NT2/D1 (cell line): ENCODE data around the gene ITPK1.

ENCODE experiments used
- DNase-seq: peaks from one replicate; pipeline ENCODE4 v3.0.0-alpha.2; 2011; ENCODE audit warnings: low read depth, low spot score
- H3K27me3 ChIP-seq: 2 replicates; pipeline ENCODE4 v1.6.0; 2011; ENCODE audit warnings: mild to moderate bottlenecking; ENCODE audit not compliant: insufficient read length, insufficient read depth
- H3K36me3 ChIP-seq: 2 replicates; pipeline ENCODE4 v1.6.1; 2011; ENCODE audit warnings: mild to moderate bottlenecking, low read length, mixed read lengths; ENCODE audit not compliant: insufficient read depth, insufficient read length
- H3K4me1 ChIP-seq: 2 replicates; pipeline ENCODE4 v1.5.1; 2011; ENCODE audit not compliant: insufficient read depth, insufficient read length
- H3K4me3 ChIP-seq: 2 replicates; pipeline ENCODE4 v1.5.1; 2011; ENCODE audit warnings: low read depth; ENCODE audit not compliant: insufficient read length
- H3K9ac ChIP-seq: 2 replicates; pipeline ENCODE4 v1.6.0; 2011; ENCODE audit warnings: low read depth; ENCODE audit not compliant: insufficient read length
- H3K9me3 ChIP-seq: 2 replicates; pipeline ENCODE4 v1.5.1; 2011; ENCODE audit warnings: mild to moderate bottlenecking, low read length; ENCODE audit not compliant: insufficient read depth
- SUZ12 ChIP-seq: IDR thresholded peaks from 2 replicates; pipeline ENCODE4 v1.6.1; 2011; ENCODE audit not compliant: insufficient read length, insufficient read depth; ENCODE audit errors: extremely low read depth
- YY1 ChIP-seq: IDR thresholded peaks from 2 replicates; pipeline ENCODE4 v1.6.1; 2011; ENCODE audit not compliant: insufficient read length, insufficient read depth
- ZNF274 ChIP-seq: IDR thresholded peaks from 2 replicates; pipeline ENCODE4 v1.6.1; 2011; ENCODE audit warnings: mild to moderate bottlenecking, low read depth, low read length

Gene ITPK1

DNA sequence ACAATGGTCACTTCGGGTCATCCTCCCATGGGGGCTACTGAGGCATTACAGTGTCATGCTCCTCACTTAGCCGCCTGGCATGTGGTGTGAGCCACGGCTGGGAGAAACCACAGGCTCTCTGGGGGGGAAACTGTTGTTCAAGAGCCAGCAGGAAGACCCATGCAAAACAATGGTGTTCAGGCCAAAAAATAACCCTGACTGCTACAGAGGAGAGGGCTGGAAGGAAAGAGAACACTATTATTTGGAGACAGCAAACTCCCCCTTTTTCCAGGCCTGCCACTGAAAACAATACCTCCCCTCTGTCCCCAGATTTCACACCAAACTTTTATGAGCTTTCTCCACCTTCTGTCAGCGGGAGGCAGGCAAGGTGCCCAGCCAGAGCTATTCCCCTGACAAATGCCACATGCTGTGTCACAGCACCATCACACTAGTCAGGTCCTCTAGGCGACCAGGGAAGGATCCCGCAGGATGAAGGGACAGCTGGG is 109.1 kb downstream of the ITPK1 start:
- TF ChIP-seq ZNF274 (no peak), SUZ12 (no peak), YY1 (no peak)
- Histone ChIP-seq H3K36me3 (no peaks in the 10 kb centered on the region), H3K4me1 (peaks cover 9% of the 10 kb centered on the region), H3K9ac (no peak overlapping the region), H3K9me3 (no peaks in the 10 kb centered on the region; the same call in 1 of the 2 replicates), H3K4me3 (no peak overlapping the region), H3K27me3 (no peaks in the 10 kb centered on the region)
- no peak for DNase-seq

DNA sequence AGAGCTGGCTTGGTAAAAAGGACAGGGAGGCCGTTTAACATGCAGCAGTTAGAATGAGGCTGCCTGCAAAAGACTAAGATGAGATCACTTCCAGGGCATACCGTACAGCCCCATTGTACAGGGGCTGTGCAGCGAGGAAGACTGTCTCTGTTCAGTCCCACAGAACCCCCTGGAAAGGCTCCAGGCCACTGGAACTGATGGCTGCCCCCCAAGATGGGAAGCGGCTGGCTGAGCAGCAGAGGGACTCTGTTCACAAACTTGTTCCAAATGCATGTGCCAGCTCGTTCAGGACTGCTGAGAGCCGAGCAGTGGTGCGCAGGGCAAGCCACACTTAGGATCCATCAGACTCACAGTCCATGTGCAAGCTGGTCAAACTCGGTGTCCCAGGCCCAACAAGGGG is 109.9 kb downstream of the ITPK1 start:
- no peak for TF ChIP-seq YY1
- TF ChIP-seq SUZ12: no peak
- TF ChIP-seq ZNF274: no peak
- H3K4me3 ChIP-seq: no peak overlapping the region
- H3K9ac ChIP-seq: no peak overlapping the region
- no peaks in the 10 kb centered on the region for H3K36me3 ChIP-seq
- DNase-seq: no peak
- H3K4me1 ChIP-seq: peaks cover 9% of the 10 kb centered on the region
- no peaks in the 10 kb centered on the region for H3K27me3 ChIP-seq
- H3K9me3 ChIP-seq: no peaks in the 10 kb centered on the region; the same call in 1 of the 2 replicates

DNA sequence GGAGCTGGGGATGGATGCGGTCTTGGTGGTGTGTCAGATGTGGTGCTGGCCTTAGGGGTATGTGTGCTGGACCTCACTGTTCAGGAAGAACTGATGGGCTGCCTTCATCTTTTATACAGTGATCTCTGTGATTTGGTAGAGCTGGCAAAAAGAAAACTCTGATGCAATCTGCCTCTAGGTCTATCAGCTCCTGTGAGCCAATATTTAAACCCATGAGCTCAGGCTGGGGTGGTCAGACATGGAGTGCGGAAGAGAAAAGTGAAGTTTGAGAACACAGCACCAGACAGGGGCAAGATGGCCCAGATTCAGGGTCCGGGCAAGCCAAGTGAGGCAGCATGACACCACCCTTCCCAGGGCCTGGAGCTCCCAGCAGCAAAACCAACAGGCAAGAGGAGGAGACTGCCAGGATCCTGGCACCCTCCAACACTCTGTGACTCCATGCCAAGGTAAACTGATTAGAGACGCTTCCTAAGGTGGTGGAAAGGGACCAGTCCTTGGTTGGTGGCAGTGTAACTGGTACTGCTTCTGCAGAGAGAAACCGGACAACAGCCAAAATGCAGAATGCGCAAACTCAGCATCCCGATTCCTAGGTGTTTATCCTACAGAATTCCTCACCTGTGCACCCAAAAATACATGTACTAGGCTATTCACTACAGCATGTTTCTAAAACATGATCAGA is 110.5 kb downstream of the ITPK1 start:
- no peak overlapping the region for H3K4me3 ChIP-seq
- H3K9me3 ChIP-seq: no peaks in the 10 kb centered on the region; the same call in 1 of the 2 replicates
- no peak for DNase-seq
- H3K27me3 ChIP-seq: no peaks in the 10 kb centered on the region
- no peak for TF ChIP-seq SUZ12
- TF ChIP-seq ZNF274: no peak
- TF ChIP-seq YY1: no peak
- no peaks in the 10 kb centered on the region for H3K36me3 ChIP-seq
- H3K4me1 ChIP-seq: peaks cover 9% of the 10 kb centered on the region
- no peak overlapping the region for H3K9ac ChIP-seq

DNA sequence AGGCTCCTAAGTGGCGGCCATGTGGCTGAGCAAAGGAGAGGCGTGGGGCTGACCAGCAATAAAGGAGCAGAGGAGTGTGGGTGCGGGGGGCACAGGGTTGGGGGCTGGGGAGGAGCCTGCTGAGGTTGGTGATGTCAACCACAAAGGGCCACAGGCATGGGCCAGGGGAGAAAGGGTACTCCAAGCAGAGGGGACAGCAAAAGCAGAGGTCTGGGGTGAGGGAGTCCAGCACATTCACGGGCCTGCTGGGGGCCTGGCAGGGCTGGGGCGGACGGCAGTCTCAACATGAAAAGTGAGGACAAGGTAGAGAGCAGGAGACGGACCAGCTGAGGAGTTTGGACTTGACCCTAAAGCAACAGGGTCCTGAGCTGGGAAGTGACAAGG is 111.0 kb downstream of the ITPK1 start:
- H3K4me3 ChIP-seq: no peak overlapping the region
- TF ChIP-seq YY1 (no peak), ZNF274 (no peak), SUZ12 (no peak)
- no peaks in the 10 kb centered on the region for H3K36me3 ChIP-seq
- no peak overlapping the region for H3K9ac ChIP-seq
- no peak for DNase-seq
- H3K9me3 ChIP-seq: no peaks in the 10 kb centered on the region; the same call in 1 of the 2 replicates
- peaks cover 9% of the 10 kb centered on the region for H3K4me1 ChIP-seq
- H3K27me3 ChIP-seq: no peaks in the 10 kb centered on the region

DNA sequence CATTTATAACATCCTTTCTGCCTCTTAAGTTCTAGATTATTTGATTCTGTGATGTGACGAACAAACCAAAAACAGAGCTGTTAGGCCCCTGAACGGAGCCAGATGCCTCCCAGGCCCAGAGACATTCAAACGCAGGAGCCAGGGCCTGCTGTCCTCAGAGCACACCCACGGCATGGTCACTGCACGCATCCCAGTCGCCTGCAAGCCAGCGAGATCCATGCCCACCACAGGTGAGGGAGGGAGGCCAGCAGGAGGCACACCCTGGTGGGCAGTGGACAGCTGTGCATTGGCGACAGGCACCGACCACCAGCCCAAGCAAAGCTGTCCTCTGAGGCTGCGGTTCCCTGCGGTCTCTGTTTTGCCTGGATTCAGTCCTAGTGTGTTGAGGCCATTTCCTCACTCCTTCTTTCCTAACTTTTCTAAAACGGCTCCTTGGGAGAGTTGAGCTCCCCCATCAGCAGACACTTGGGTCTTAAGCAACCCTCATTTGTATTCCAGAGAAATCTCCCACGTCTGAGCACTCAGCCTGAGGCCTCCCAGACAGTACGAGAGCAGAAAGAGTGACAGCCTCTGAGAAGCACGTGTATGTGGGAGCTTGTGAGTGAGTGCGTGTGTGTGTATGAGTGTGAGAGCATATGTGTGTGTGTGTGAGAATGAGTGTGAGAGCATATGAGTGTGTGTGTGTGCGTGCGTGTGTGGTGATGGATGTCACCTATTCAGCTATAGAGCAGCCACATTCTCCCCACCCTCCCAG is 111.6 kb downstream of the ITPK1 start:
- Histone ChIP-seq H3K9ac (no peak overlapping the region), H3K4me3 (no peak overlapping the region), H3K4me1 (peaks cover 9% of the 10 kb centered on the region), H3K9me3 (no peaks in the 10 kb centered on the region; the same call in 1 of the 2 replicates), H3K27me3 (no peaks in the 10 kb centered on the region), H3K36me3 (no peaks in the 10 kb centered on the region)
- no peak for TF ChIP-seq ZNF274
- TF ChIP-seq YY1: no peak
- no peak for TF ChIP-seq SUZ12
- DNase-seq: no peak

DNA sequence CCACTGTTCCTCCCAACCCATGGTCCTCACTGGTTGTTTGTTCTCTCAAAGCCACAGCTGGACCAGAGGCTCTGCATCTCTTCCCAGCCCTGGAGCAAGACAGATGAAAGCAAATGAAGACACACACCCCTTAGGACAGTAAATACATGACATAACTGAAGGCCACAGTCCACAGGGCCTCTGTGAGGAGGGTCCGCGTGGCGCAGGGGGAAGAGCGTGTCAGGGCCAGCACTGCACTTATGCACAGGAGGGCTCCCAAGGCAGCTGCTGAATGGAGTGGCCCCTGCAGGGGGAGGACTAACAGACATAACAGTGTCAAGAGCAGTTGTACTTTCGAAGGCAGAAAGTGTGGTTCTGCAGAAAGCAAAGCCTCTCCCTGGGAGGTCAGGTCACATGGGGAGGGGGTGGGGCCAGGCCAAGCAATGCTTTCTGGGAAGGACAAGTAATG is 112.8 kb downstream of the ITPK1 start:
- H3K9me3 ChIP-seq: no peaks in the 10 kb centered on the region; the same call in 1 of the 2 replicates
- no peak overlapping the region for H3K4me3 ChIP-seq
- no peaks in the 10 kb centered on the region for H3K27me3 ChIP-seq
- no peaks in the 10 kb centered on the region for H3K36me3 ChIP-seq
- H3K4me1 ChIP-seq: peaks cover 9% of the 10 kb centered on the region
- no peak overlapping the region for H3K9ac ChIP-seq
- no peak for DNase-seq
- no peak for TF ChIP-seq ZNF274
- no peak for TF ChIP-seq SUZ12
- TF ChIP-seq YY1: no peak

DNA sequence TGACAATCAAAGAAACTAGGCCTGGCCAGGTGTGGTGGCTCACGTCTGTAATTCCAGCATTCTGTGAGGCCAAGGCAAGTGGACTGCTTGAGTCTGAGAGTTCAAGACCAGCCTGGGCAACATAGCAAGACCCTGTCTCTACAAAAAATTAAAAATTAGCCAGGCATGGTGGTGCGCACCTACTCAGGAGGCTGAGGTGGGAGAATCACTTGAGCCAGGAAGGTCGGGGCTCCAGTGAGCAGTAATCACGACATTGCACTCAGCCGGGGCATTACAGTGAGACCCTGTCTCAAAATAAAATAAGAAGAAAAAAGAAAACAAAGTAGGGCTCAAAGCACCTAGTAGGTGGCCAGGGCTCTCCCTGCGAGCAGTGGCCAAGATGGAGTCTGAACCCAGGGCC is 113.7 kb downstream of the ITPK1 start:
- Histone ChIP-seq H3K9me3 (no peaks in the 10 kb centered on the region; the same call in 1 of the 2 replicates), H3K27me3 (no peaks in the 10 kb centered on the region), H3K4me1 (peaks cover 9% of the 10 kb centered on the region), H3K9ac (no peak overlapping the region), H3K36me3 (no peaks in the 10 kb centered on the region), H3K4me3 (no peak overlapping the region)
- no peak for TF ChIP-seq YY1
- no peak for TF ChIP-seq ZNF274
- TF ChIP-seq SUZ12: no peak
- DNase-seq: no peak
